MV-4-11 (cell line): ENCODE data around the gene BPIFB2.

ENCODE experiments used
- DNase-seq: peaks from one replicate; lab custom pipeline; 2025; lab: John Stamatoyannopoulos, UW

Gene BPIFB2

GRCh38 chr20:33005908-33006775 is 1.4 kb upstream of the BPIFB2 start:
- DNase-seq = no peak

GRCh38 chr20:33006776-33007375 is 628 bp upstream of the BPIFB2 start:
- no peak for DNase-seq

GRCh38 chr20:33008336-33009213 is 1.1 kb downstream of the BPIFB2 start:
- DNase-seq = no peak

- no peak for DNase-seq
These were observed 2.0 kb downstream of the BPIFB2 start for GRCh38 chr20:33009214-33010132.

- DNase-seq = no peak
These were observed 2.6 kb downstream of the BPIFB2 start for GRCh38 chr20:33010133-33010504.

- no peak for DNase-seq
These were observed 3.4 kb downstream of the BPIFB2 start for GRCh38 chr20:33010674-33011449.

- DNase-seq = no peak
These were observed 5.1 kb downstream of the BPIFB2 start for GRCh38 chr20:33012327-33013189.

- no peak for DNase-seq
These were observed 6.3 kb downstream of the BPIFB2 start for GRCh38 chr20:33013701-33014326.

- DNase-seq = no peak
These were observed 7.0 kb downstream of the BPIFB2 start for GRCh38 chr20:33014336-33015113.

- DNase-seq = no peak
These were observed 7.6 kb downstream of the BPIFB2 start for GRCh38 chr20:33015114-33015484.

- no peak for DNase-seq
These were observed 8.4 kb downstream of the BPIFB2 start for GRCh38 chr20:33015700-33016580.

GRCh38 chr20:33016581-33017109 is 9.1 kb downstream of the BPIFB2 start:
- DNase-seq = no peak

- no peak for DNase-seq
These were observed 10.0 kb downstream of the BPIFB2 start for GRCh38 chr20:33017542-33017941.

GRCh38 chr20:33018169-33018931 is 10.8 kb downstream of the BPIFB2 start:
- no peak for DNase-seq

- DNase-seq = no peak
These were observed 12.2 kb downstream of the BPIFB2 start for GRCh38 chr20:33019465-33020277.
